SK-N-SH (cell line): Measurements from ENCODE around the gene CPT1B.

Source experiments
- POLR2AphosphoS5 ChIP-seq: IDR thresholded peaks from 2 replicates; pipeline ENCODE4 v1.6.1; 2012; ENCODE audit warnings: low read depth, low read length
- SIN3A ChIP-seq: IDR thresholded peaks from 2 replicates; pipeline ENCODE4 v1.6.1; 2012; ENCODE audit warnings: low read depth, mild to moderate bottlenecking, low read length, moderate library complexity, borderline replicate concordance
- YY1 ChIP-seq: IDR thresholded peaks from 2 replicates; pipeline ENCODE4 v1.4.0; 2012; ENCODE audit warnings: low read depth, mild to moderate bottlenecking
- TF ChIP-seq, protein P1 (sequence below): fragments of 200-600 bp; sonication (generic); IDR thresholded peaks from 2 replicates; pipeline ENCODE4 v1.6.1; 2017; ENCODE audit warnings: antibody characterized with exemption, mild to moderate bottlenecking, moderate library complexity

DNA sequence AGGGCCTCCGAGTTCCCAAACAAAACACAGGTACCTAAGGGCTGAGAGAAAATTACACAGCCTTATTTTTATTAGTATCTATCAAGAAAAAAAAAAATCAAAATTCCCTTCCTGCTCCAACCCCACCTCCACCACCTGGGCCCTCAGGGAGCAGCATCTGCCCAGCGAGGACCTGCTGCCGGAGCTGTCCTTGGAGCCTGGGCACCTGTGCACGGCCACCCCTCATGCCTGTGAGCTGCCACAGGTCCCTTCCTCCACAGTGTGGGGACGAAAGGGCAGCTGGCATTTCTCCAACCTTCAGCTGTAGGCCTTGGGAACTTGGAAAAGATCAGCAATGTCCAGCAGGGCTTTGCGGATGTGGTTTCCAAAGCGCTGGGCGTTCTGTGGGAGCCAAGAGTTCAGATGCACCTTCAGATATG, 9.2 kb downstream of the CPT1B start:
- TF ChIP-seq POLR2AphosphoS5 (no peak), SIN3A (no peak), YY1 (no peak)
- TF ChIP-seq, protein P1, sequence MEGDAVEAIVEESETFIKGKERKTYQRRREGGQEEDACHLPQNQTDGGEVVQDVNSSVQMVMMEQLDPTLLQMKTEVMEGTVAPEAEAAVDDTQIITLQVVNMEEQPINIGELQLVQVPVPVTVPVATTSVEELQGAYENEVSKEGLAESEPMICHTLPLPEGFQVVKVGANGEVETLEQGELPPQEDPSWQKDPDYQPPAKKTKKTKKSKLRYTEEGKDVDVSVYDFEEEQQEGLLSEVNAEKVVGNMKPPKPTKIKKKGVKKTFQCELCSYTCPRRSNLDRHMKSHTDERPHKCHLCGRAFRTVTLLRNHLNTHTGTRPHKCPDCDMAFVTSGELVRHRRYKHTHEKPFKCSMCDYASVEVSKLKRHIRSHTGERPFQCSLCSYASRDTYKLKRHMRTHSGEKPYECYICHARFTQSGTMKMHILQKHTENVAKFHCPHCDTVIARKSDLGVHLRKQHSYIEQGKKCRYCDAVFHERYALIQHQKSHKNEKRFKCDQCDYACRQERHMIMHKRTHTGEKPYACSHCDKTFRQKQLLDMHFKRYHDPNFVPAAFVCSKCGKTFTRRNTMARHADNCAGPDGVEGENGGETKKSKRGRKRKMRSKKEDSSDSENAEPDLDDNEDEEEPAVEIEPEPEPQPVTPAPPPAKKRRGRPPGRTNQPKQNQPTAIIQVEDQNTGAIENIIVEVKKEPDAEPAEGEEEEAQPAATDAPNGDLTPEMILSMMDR: no peak
